Sigmoid colon (tissue), 7 donors: ENCODE measurements around the gene UQCRH. TPM values are rescaled to one million over a fixed set of nuclear protein-coding genes. Genes with fewer than 3 reads are reported as not detected.

Source experiments
- DNase-seq: peaks from one replicate; pipeline ENCODE4 v3.0.0-alpha.2; 2019
- H3K27ac ChIP-seq, 4 donors: fragments of 200-600 bp; sonication (generic); one replicate each; pipeline ENCODE4 v1.5.1; 2016 to 2019; ENCODE audit warnings: mild to moderate bottlenecking in 1 of 4
- H3K27me3 ChIP-seq, 3 donors: fragments of 200-600 bp; sonication (generic); one replicate each; pipeline ENCODE4 v1.5.1; 2019; ENCODE audit warnings: mild to moderate bottlenecking in 1 of 3
- H3K36me3 ChIP-seq, 4 donors: fragments of 200-600 bp; sonication (generic); one replicate each; pipeline ENCODE4 v1.5.1; 2016 to 2019
- H3K4me1 ChIP-seq, 4 donors: fragments of 200-600 bp; sonication (generic); one replicate each; pipeline ENCODE4 v1.5.1; 2017 to 2019
- H3K4me3 ChIP-seq, 4 donors: fragments of 200-600 bp; sonication (generic); one replicate each; pipeline ENCODE4 v1.5.1; 2017 to 2019; ENCODE audit warnings: mild to moderate bottlenecking in 2 of 4, moderate library complexity in 1 of 4
- H3K9me3 ChIP-seq, 4 donors: fragments of 200-600 bp in 3 of 4; sonication (generic) in 3 of 4; one replicate each; pipeline versions ENCODE4 v1.5.1 to v1.6.1; 2013 to 2019
- EP300 ChIP-seq, 4 donors: sonication (generic); formaldehyde crosslinking; IDR thresholded peaks; one replicate each; pipeline ENCODE4 v1.6.1; 2017; ENCODE audit warnings: antibody characterized with exemption in 4 of 4
- POLR2A ChIP-seq, 2 donors: fragments of 450-650 bp; IDR thresholded peaks; one replicate each; pipeline ENCODE4 v1.6.1; 2016; ENCODE audit warnings: antibody characterized with exemption in 2 of 2, mild to moderate bottlenecking in 2 of 2, moderate library complexity in 2 of 2
- POLR2AphosphoS5 ChIP-seq, 4 donors: sonication (generic); formaldehyde crosslinking; IDR thresholded peaks; one replicate each; pipeline ENCODE4 v1.6.1; 2017; ENCODE audit warnings: antibody characterized with exemption in 4 of 4
- WGBS, 2 donors: extraction: QIAGEN DNeasy Blood & Tissue Kit; methylation state at CpG; one replicate each; pipeline ENCODE4 v1.1.7; 2013; 5-methylcytosine and 5-hydroxymethylcytosine counted together
- intact Hi-C: fragments of 100-400 bp; cut with DNase I; formaldehyde crosslinking; loops from one replicate; pipeline ENCODE4 v1.15.1; 2023
- polyA plus RNA-seq, 3 donors: library from polyadenylated mRNA; stranded (reverse); fragments of 200-250 nt; gene quantifications; one replicate each; pipeline ENCODE4 v1.2.3, GENCODE V29; 2013
- total RNA-seq, 4 donors: library from RNA; depleted of rRNA; stranded (reverse); fragments of >200 nt; gene quantifications; one replicate each; pipeline ENCODE4 v1.1.0, GENCODE V29; 2016
- TF ChIP-seq, protein P1 (sequence below), 4 experiments: fragments of 450-650 bp in 3 of 4; fragments of 200-600 bp in 1 of 4; IDR thresholded peaks; one replicate each; pipeline ENCODE4 v1.5.1; 2016 to 2019; ENCODE audit warnings: antibody characterized with exemption in 4 of 4, mild to moderate bottlenecking in 3 of 4, moderate library complexity in 2 of 4
- donor health status: healthy with polysubstance abuse.
- donor health status: Bipolar disorder and iron deficiency.
- donor health status: healthy.

The UQCRH gene
- total RNA-seq (100 to 1,000 TPM; 414 to 610 (median 491) TPM), polyA plus RNA-seq (1,000 to 10,000 TPM in 2 of 3 donors, 100 to 1,000 TPM in 1; 786 to 1,339 (median 1,078) TPM)

DNA sequence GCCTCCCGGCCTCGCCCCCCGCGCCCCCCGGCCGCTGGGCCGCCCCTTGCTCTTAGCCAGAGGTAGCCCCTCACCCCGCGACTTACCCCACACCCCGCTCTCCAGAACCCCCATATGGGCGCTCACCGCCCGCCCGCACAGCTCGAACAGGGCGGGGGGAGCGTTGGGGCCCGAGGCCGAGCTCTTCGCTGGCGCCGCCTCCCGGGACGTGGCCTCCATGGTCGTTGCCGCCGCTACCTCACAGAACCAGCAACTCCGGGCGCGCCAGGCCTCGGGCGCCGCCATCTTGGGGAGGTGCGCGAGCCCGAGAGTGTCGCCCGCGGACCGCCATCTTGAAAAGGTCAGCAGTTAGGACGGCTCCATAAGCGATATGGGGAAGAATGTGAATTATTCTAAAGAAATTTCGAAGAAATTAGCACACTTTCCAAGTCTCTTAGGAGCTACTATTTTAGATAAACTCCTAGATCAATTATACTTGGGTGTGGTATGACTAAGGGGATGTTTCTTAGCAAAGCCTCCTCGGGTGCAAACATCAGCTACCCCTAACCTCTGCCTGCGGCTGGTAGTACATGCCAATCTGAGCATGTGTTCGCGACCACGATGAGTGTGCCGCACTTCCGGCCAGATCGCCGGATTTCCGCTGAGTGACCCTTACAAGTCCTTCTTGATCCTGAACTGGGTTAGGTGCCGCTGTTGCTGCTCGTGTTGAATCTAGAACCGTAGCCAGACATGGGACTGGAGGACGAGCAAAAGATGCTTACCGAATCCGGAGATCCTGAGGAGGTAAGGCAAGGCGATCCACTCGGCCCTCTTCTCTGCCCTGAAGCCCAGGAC lies at the start of gene UQCRH, which contains the start of gene LRRC41:
Gene UQCRH, plus strand, starts transcription at position 661 of the 834 bp plus-strand sequence. Its CDS starts 69 bp downstream, at position 730.
Gene LRRC41, minus strand, starts transcription at position 579 of the 834 bp plus-strand sequence. Its CDS starts 294 bp downstream, at position 285.
- no peaks in the 10 kb centered on the region for H3K27me3 ChIP-seq
- H3K4me3 ChIP-seq = peak within 1 kb of the TSS; percentile 64 to 98 (median 83)
- peak within 1 kb of the TSS; percentile 92 to 99 (median 98) for H3K27ac ChIP-seq
- no peaks in the 10 kb centered on the region for H3K36me3 ChIP-seq
- WGBS, 2 donors = 1% methylated on average over 61 of the region's 61 CpGs
- H3K4me1 ChIP-seq = peaks cover 0 to 74% (median 63%) of the 10 kb centered on the region in 4 donors
- DNase-seq = peak; percentile 98
- no peaks in the 10 kb centered on the region for H3K9me3 ChIP-seq
- intact Hi-C loops = loop anchor here (1.0 kb wide), 2 partner anchors 37 to 56 kb away; partner anchors contain the start of genes NSUN4 and RAD54L
- TF ChIP-seq POLR2A (IDR thresholded peaks at IDR 0.05) (peak; percentile 80 to 81), EP300 (IDR thresholded peaks at IDR 0.05) (no peak), POLR2AphosphoS5 (IDR thresholded peaks at IDR 0.05) (peak; percentile 84 to 98 (median 96))
- TF ChIP-seq, protein P1, sequence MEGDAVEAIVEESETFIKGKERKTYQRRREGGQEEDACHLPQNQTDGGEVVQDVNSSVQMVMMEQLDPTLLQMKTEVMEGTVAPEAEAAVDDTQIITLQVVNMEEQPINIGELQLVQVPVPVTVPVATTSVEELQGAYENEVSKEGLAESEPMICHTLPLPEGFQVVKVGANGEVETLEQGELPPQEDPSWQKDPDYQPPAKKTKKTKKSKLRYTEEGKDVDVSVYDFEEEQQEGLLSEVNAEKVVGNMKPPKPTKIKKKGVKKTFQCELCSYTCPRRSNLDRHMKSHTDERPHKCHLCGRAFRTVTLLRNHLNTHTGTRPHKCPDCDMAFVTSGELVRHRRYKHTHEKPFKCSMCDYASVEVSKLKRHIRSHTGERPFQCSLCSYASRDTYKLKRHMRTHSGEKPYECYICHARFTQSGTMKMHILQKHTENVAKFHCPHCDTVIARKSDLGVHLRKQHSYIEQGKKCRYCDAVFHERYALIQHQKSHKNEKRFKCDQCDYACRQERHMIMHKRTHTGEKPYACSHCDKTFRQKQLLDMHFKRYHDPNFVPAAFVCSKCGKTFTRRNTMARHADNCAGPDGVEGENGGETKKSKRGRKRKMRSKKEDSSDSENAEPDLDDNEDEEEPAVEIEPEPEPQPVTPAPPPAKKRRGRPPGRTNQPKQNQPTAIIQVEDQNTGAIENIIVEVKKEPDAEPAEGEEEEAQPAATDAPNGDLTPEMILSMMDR (IDR thresholded peaks at IDR 0.05) = peak in 1 of 4 experiments; percentile 9

DNA sequence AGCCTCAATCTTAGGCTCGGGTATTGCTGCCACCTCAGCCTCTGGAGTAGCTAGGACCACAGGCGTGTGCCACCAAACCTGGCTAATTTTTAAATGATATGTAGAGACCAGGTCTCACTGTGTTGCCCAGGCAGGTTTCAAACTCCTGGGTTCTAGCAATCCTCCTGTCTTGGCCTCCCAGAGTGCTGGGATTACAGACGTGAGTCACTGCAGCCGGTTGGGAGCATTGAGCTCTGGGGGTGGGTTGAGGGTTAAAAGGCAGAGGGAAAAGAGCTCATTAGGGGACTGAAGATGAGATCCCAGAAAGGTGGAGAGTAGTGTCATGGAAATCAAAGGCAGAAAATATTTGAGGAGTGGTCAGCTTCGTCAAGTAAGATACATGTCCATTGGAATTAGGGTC lies 48.8 kb upstream of the UQCRH start:
- H3K9me3 ChIP-seq = no peaks in the 10 kb centered on the region
- DNase-seq = no peak
- TF ChIP-seq, protein P1 (IDR thresholded peaks at IDR 0.05) = no peak
- TF ChIP-seq POLR2A (IDR thresholded peaks at IDR 0.05) = no peak
- intact Hi-C loops = no loop called here
- H3K4me1 ChIP-seq = no peaks in the 10 kb centered on the region
- H3K4me3 ChIP-seq = no peak overlapping the region
- no peaks in the 10 kb centered on the region for H3K36me3 ChIP-seq
- WGBS, 2 donors = 96% methylated on average over 5 of the region's 5 CpGs
- H3K27me3 ChIP-seq = no peaks in the 10 kb centered on the region
- no peak overlapping the region for H3K27ac ChIP-seq

DNA sequence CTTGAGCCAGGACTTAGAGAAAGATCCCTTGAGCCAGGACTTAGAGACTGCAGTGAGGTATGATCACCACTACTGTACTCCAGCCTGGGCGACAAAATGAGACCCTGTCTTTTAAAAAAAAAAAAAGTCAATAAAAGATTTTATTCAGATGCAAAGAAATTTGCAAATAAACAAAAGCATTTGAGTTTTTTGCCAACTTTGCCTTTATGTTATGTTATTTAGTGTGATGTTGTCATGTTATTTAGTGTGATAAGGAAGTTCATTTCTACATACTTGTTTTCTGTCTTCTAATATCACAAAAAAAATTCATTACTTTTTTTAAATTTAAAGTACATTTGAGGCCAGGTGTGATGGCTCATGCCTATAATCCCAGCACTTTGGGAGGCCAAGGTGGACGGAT lies 47.0 kb upstream of the UQCRH start:
- no peak overlapping the region for H3K27ac ChIP-seq
- TF ChIP-seq, protein P1 (IDR thresholded peaks at IDR 0.05) = no peak
- TF ChIP-seq POLR2AphosphoS5 (IDR thresholded peaks at IDR 0.05) (no peak), EP300 (IDR thresholded peaks at IDR 0.05) (no peak), POLR2A (IDR thresholded peaks at IDR 0.05) (no peak)

DNA sequence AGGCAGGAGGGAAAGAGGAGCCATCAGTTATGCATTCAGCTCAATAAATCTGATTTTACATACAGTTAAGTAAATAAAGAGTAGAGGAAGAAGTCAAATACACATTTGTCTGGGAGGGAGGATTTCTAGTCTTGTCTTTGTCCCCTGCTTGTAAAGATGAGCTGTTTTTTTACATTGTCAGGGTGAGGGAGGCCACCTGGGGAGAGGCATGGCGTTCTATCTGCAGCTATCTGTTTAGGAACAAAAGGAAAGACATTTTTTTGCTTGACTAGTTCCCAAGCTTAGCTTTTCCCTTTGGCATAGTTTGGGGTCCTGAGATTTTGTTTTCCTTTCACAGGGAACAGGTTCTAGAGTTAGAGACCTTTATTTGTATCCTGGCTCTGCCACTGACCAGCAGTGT lies 41.0 kb upstream of the UQCRH start:
- Histone ChIP-seq H3K4me3 (no peak overlapping the region), H3K9me3 (no peaks in the 10 kb centered on the region), H3K36me3 (no peaks in the 10 kb centered on the region), H3K27ac (no peak overlapping the region), H3K27me3 (no peaks in the 10 kb centered on the region), H3K4me1 (no peaks in the 10 kb centered on the region)
- DNase-seq = no peak
- 90 to 93% methylated on average over 1 of the region's 1 CpG for WGBS, 2 donors
- intact Hi-C loops = no loop called here
- no peak for TF ChIP-seq POLR2A (IDR thresholded peaks at IDR 0.05)
- TF ChIP-seq, protein P1 (IDR thresholded peaks at IDR 0.05) = no peak
- TF ChIP-seq EP300 (IDR thresholded peaks at IDR 0.05) = no peak
- no peak for TF ChIP-seq POLR2AphosphoS5 (IDR thresholded peaks at IDR 0.05)

More for the DNA sequence above, 47.0 kb upstream of the UQCRH start:
- Histone ChIP-seq H3K36me3 (no peaks in the 10 kb centered on the region), H3K9me3 (no peaks in the 10 kb centered on the region), H3K27me3 (no peaks in the 10 kb centered on the region), H3K4me1 (no peaks in the 10 kb centered on the region), H3K4me3 (no peak overlapping the region)
- 94 to 98% methylated on average over 2 of the region's 2 CpGs for WGBS, 2 donors
- intact Hi-C loops = no loop called here
- no peak for DNase-seq
